ENCODE results near the gene RANBP10. TPM values are rescaled to one million over a fixed set of nuclear protein-coding genes. Genes with fewer than 3 reads are reported as not detected.
A peak's percentile ranks its signal among the peaks of the same experiment; 100 is the strongest.

RANBP10 gene
- total and polyA plus RNA-seq, 9 of the 15 experiments (the other 6 are each of a cell fraction or from before 2014, with no cell fraction given), result 0.61 to 19.3 (median 5.9) TPM

DNA sequence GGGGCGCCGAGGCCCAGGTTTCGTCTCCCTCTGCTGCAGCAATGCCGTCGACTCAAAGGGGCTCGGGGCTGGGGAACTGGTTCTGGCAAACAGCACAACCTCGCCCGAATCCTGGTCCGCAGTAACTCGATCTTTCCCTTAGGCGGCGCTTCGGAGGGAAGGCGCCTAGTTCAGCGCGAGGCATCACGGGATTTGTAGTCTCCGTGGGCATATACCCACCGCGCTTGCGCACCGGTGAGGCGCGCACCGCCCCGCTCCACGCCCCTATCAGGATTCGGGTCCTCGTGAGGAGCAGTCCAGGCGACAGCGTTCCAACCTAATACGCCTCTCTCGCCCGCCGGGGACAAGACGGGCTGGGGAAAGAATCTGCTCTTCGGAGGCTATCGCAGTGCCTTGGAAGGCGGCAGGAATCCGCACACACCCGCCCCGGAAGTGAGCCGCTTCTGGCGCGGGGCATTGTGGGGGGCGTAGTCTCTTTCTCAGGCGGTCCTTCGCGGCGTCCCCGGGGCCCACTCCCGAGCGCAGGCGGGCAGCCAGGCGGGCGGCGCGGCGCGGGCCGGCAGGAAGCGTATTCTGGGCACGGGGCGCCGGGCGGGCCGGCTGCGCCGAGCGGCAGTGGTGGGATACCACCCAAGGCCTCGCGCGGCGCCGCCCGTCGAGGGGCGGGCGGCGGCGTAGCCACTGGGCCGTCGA lies 35.6 kb upstream of the RANBP10 start, which contains the start of gene THAP11 (continued):
- TF ChIP-seq, protein P1, sequence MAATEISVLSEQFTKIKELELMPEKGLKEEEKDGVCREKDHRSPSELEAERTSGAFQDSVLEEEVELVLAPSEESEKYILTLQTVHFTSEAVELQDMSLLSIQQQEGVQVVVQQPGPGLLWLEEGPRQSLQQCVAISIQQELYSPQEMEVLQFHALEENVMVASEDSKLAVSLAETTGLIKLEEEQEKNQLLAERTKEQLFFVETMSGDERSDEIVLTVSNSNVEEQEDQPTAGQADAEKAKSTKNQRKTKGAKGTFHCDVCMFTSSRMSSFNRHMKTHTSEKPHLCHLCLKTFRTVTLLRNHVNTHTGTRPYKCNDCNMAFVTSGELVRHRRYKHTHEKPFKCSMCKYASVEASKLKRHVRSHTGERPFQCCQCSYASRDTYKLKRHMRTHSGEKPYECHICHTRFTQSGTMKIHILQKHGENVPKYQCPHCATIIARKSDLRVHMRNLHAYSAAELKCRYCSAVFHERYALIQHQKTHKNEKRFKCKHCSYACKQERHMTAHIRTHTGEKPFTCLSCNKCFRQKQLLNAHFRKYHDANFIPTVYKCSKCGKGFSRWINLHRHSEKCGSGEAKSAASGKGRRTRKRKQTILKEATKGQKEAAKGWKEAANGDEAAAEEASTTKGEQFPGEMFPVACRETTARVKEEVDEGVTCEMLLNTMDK (IDR thresholded peaks at IDR 0.05; ENCODE audit: borderline replicate concordance, insufficient read depth, low read depth, low read length, poor library complexity, severe bottlenecking), result peak; percentile 72
- TF ChIP-seq RBBP5 (IDR thresholded peaks at IDR 0.05; ENCODE audit: borderline replicate concordance, insufficient read depth, low read length, poor library complexity, severe bottlenecking) (no peak), RCOR1 (IDR thresholded peaks at IDR 0.05; ENCODE audit: borderline replicate concordance in 1 of 2, low read depth in 2 of 2, low read length in 2 of 2) (peak in 1 of 2 experiments; percentile 18; a peak in 1 of 4 replicates), CEBPG (CRISPR knock-in tag; IDR thresholded peaks at IDR 0.05) (no peak), CEBPG (tag; conservative IDR thresholded peaks at IDR 0.05 in 1 of 2, IDR thresholded peaks at IDR 0.05 in 1 of 2) (no peak), BRCA1 (IDR thresholded peaks at IDR 0.05) (no peak), BRCA1 (CRISPR knock-in tag; IDR thresholded peaks at IDR 0.05) (no peak), SMAD4 (CRISPR knock-in tag; conservative IDR thresholded peaks at IDR 0.05) (no peak), MTA2 (IDR thresholded peaks at IDR 0.05; ENCODE audit: low read depth) (no peak), NFIX (CRISPR knock-in tag; IDR thresholded peaks at IDR 0.05; ENCODE audit: low read depth) (no peak), GATAD2B (IDR thresholded peaks at IDR 0.05; ENCODE audit: borderline replicate concordance) (no peak; the same call in none of the 2 replicates), SRSF1 (IDR thresholded peaks at IDR 0.05; ENCODE audit: low read depth, low read length) (no peak), CBX2 (IDR thresholded peaks at IDR 0.05; ENCODE audit: insufficient read depth, low read length, poor library complexity, severe bottlenecking) (no peak)
- TF ChIP-seq, protein P2, sequence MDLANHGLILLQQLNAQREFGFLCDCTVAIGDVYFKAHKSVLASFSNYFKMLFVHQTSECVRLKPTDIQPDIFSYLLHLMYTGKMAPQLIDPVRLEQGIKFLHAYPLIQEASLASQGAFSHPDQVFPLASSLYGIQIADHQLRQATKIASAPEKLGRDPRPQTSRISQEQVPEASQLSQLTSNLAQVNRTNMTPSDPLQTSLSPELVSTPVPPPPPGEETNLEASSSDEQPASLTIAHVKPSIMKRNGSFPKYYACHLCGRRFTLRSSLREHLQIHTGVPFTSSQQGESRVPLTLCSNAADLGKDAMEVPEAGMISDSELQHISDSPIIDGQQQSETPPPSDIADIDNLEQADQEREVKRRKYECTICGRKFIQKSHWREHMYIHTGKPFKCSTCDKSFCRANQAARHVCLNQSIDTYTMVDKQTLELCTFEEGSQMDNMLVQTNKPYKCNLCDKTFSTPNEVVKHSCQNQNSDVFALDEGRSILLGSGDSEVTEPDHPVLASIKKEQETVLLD (IDR thresholded peaks at IDR 0.05), result peak; percentile 95
- TF ChIP-seq, protein P3, sequence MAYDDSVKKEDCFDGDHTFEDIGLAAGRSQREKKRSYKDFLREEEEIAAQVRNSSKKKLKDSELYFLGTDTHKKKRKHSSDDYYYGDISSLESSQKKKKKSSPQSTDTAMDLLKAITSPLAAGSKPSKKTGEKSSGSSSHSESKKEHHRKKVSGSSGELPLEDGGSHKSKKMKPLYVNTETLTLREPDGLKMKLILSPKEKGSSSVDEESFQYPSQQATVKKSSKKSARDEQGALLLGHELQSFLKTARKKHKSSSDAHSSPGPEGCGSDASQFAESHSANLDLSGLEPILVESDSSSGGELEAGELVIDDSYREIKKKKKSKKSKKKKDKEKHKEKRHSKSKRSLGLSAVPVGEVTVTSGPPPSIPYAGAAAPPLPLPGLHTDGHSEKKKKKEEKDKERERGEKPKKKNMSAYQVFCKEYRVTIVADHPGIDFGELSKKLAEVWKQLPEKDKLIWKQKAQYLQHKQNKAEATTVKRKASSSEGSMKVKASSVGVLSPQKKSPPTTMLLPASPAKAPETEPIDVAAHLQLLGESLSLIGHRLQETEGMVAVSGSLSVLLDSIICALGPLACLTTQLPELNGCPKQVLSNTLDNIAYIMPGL (CRISPR knock-in tag; IDR thresholded peaks at IDR 0.05), result no peak; the same call in 1 of the 2 replicates
- TF ChIP-seq, protein P4, sequence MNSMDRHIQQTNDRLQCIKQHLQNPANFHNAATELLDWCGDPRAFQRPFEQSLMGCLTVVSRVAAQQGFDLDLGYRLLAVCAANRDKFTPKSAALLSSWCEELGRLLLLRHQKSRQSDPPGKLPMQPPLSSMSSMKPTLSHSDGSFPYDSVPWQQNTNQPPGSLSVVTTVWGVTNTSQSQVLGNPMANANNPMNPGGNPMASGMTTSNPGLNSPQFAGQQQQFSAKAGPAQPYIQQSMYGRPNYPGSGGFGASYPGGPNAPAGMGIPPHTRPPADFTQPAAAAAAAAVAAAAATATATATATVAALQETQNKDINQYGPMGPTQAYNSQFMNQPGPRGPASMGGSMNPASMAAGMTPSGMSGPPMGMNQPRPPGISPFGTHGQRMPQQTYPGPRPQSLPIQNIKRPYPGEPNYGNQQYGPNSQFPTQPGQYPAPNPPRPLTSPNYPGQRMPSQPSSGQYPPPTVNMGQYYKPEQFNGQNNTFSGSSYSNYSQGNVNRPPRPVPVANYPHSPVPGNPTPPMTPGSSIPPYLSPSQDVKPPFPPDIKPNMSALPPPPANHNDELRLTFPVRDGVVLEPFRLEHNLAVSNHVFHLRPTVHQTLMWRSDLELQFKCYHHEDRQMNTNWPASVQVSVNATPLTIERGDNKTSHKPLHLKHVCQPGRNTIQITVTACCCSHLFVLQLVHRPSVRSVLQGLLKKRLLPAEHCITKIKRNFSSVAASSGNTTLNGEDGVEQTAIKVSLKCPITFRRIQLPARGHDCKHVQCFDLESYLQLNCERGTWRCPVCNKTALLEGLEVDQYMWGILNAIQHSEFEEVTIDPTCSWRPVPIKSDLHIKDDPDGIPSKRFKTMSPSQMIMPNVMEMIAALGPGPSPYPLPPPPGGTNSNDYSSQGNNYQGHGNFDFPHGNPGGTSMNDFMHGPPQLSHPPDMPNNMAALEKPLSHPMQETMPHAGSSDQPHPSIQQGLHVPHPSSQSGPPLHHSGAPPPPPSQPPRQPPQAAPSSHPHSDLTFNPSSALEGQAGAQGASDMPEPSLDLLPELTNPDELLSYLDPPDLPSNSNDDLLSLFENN (IDR thresholded peaks at IDR 0.05; ENCODE audit: low read depth in 2 of 2, low read length in 2 of 2), result no peak
